B cell (primary cell): ENCODE measurements around the gene MED25. TPM values are rescaled to one million over a fixed set of nuclear protein-coding genes. Genes with fewer than 3 reads are reported as not detected.

Experiments
- ATAC-seq: fragments of 200-7000 bp; cut with Tn5 transposase; one replicate; pipeline ENCODE4 v1.10.0; 2021; ENCODE audit warnings: low read depth, mild to moderate bottlenecking, moderate number of reproducible peaks, moderate library complexity
- CTCF ChIA-PET: fragments of 350-600 bp; sonication (Branson Sonifier 250); formaldehyde crosslinking; loops from one replicate; lab custom pipeline; 2021; ENCODE audit warnings: antibody characterized with exemption, inconsistent platforms; lab: Charles Lee
- POLR2A ChIA-PET: fragments of 350-600 bp; sonication (Branson Sonifier 250); formaldehyde crosslinking; loops from one replicate; lab custom pipeline; 2021; ENCODE audit warnings: antibody characterized with exemption; lab: Charles Lee
- DNase-seq: peaks from one replicate; pipeline ENCODE4 v3.0.0; 2013
- H2AFZ ChIP-seq: 2 replicates; pipeline ENCODE4 v1.6.1; 2012; ENCODE audit warnings: mild to moderate bottlenecking, low read depth, low read length; ENCODE audit not compliant: insufficient read depth, poor library complexity, severe bottlenecking
- H3K27ac ChIP-seq, 2 donors: 1 replicate in 1 of 2; 2 replicates in 1 of 2; pipeline ENCODE4 v1.5.1; 2012 to 2013; ENCODE audit warnings: low read length in 2 of 2, mild to moderate bottlenecking in 2 of 2, moderate library complexity in 1 of 2
- H3K27me3 ChIP-seq, 4 experiments: fragments of 200-600 bp in 1 of 4; sonication (generic) in 1 of 4; replicated peaks in 1 of 4; 1 replicate in 2 of 4; 2 replicates in 2 of 4; pipeline versions ENCODE4 v1.6.1 to v1.7.0; 2013 to 2016; ENCODE audit warnings: low read length in 3 of 4, mild to moderate bottlenecking in 2 of 4, mixed read lengths in 1 of 4, moderate library complexity in 1 of 4; ENCODE audit not compliant: insufficient read depth in 4 of 4, control insufficient read depth in 3 of 4; ENCODE audit errors: control extremely low read depth in 1 of 4
- H3K36me3 ChIP-seq, 2 experiments: replicated peaks in 1 of 2; 1 replicate in 1 of 2; 2 replicates in 1 of 2; pipeline versions ENCODE4 v1.6.1 to v1.7.1; 2013; ENCODE audit warnings: low read length in 1 of 2; ENCODE audit not compliant: insufficient read depth in 2 of 2, control insufficient read depth in 1 of 2; ENCODE audit errors: control extremely low read depth in 1 of 2, extremely low read depth in 1 of 2
- H3K4me1 ChIP-seq, 2 donors: fragments of 200-600 bp in 1 of 2; sonication (generic) in 1 of 2; 1 replicate in 1 of 2; 2 replicates in 1 of 2; pipeline versions ENCODE4 v1.5.1 to v1.6.1; 2013 to 2017; ENCODE audit warnings: low read length in 2 of 2; ENCODE audit not compliant: control insufficient read depth in 2 of 2, insufficient read depth in 2 of 2
- H3K4me2 ChIP-seq: replicated peaks from 2 replicates; pipeline ENCODE3; 2012; ENCODE audit warnings: mild to moderate bottlenecking, low read depth, low read length; ENCODE audit not compliant: poor library complexity, severe bottlenecking
- H3K4me3 ChIP-seq, 5 experiments: fragments of 200-600 bp in 1 of 5; sonication (generic) in 1 of 5; 1 replicate in 3 of 5; 2 replicates in 2 of 5; pipeline versions ENCODE4 v1.5.1 to v1.7.0; 2011 to 2016; ENCODE audit warnings: low read length in 4 of 5, mild to moderate bottlenecking in 4 of 5, low read depth in 2 of 5, control low read depth in 1 of 5, moderate library complexity in 1 of 5; ENCODE audit not compliant: insufficient read depth in 1 of 5; ENCODE audit errors: control extremely low read depth in 1 of 5, extremely low read depth in 1 of 5
- H3K79me2 ChIP-seq: fragments of 200-600 bp; sonication (generic); one replicate; pipeline ENCODE4 v1.6.0; 2016; ENCODE audit warnings: low read length; ENCODE audit not compliant: control insufficient read depth, insufficient read depth
- H3K9ac ChIP-seq: fragments of 200-600 bp; sonication (generic); 2 replicates; pipeline ENCODE4 v1.6.1; 2017; ENCODE audit warnings: mild to moderate bottlenecking, low read length, moderate library complexity
- H3K9me3 ChIP-seq, 3 donors: one replicate each; pipeline versions ENCODE4 v1.6.1 to v1.7.1; 2013; ENCODE audit warnings: low read length in 2 of 3; ENCODE audit not compliant: control insufficient read depth in 2 of 3, insufficient read depth in 1 of 3; ENCODE audit errors: control extremely low read depth in 1 of 3
- H4K20me1 ChIP-seq: 2 replicates; pipeline ENCODE4 v1.6.0; 2012; ENCODE audit warnings: mild to moderate bottlenecking, low read length; ENCODE audit not compliant: insufficient read depth, control insufficient read depth, poor library complexity, severe bottlenecking
- H3K27ac Mint-ChIP-seq: one replicate; pipeline ENCODE4 v1.8.0; 2021; ENCODE audit warnings: mixed read lengths
- H3K27me3 Mint-ChIP-seq: one replicate; pipeline ENCODE4 v1.8.0; 2021; ENCODE audit warnings: mixed read lengths
- H3K4me1 Mint-ChIP-seq: one replicate; pipeline ENCODE4 v1.8.0; 2021; ENCODE audit warnings: mixed read lengths
- H3K4me3 Mint-ChIP-seq: one replicate; pipeline ENCODE4 v1.8.0; 2021; ENCODE audit warnings: mixed read lengths
- H3K9me3 Mint-ChIP-seq: one replicate; pipeline ENCODE4 v1.8.0; 2022; ENCODE audit warnings: mixed read lengths; ENCODE audit not compliant: insufficient read depth
- CTCF ChIP-seq: fragments of 200-600 bp; IDR thresholded peaks from one replicate; pipeline ENCODE4 v1.8.0; 2022; ENCODE audit warnings: antibody characterized with exemption, mild to moderate bottlenecking
- EZH2 ChIP-seq: IDR thresholded peaks from 2 replicates; pipeline ENCODE4 v1.6.1; 2012; ENCODE audit warnings: borderline replicate concordance, low read depth, mild to moderate bottlenecking, moderate library complexity, low read length; ENCODE audit not compliant: insufficient read depth, poor library complexity, severe bottlenecking
- WGBS: methylation state at CpG from one replicate; pipeline ENCODE4 v1.1.5; 2013; ENCODE audit warnings: missing lambda C conversion rate; ENCODE audit not compliant: insufficient coverage; 5-methylcytosine and 5-hydroxymethylcytosine counted together
- intact Hi-C: fragments of 100-400 bp; cut with micrococcal nuclease; formaldehyde crosslinking; loops from one replicate; pipeline ENCODE4 v1.10.0; 2022
- polyA plus RNA-seq: library from polyadenylated mRNA; depleted of rRNA; stranded (reverse); fragments of >200 nt; gene quantifications from 2 replicates; pipeline ENCODE4 v1.2.3, GENCODE V29; 2012
- total RNA-seq, 2 donors: library from RNA; stranded (reverse); fragments of 120-200 nt in 1 of 2; gene quantifications; 1 replicate in 1 of 2; 2 replicates in 1 of 2; pipeline versions ENCODE4 v1.2.3 to v1.2.4, GENCODE V29; 2013 to 2022

Gene MED25
- total and polyA plus RNA-seq, 2 donors (not counting 1 experiment from before 2014, with no cell fraction given): 93.0 to 126 TPM

GRCh38 chr19:49838885-49839588 is 20.9 kb downstream of the MED25 start:
- POLR2A ChIA-PET: no interaction called here
- H3K36me3 ChIP-seq: peaks cover 0 to 55% of the 10 kb centered on the region in 2 experiments
- no peaks in the 10 kb centered on the region for H3K9me3 Mint-ChIP-seq
- H3K27me3 ChIP-seq: no peaks in the 10 kb centered on the region
- intact Hi-C loops: no loop called here
- TF ChIP-seq CTCF: no peak
- no peak for TF ChIP-seq EZH2
- CTCF ChIA-PET: no interaction called here
- no peaks in the 10 kb centered on the region for H4K20me1 ChIP-seq
- peak overlapping the region; percentile 6 for H3K27ac Mint-ChIP-seq
- H3K4me3 Mint-ChIP-seq: no peak overlapping the region
- H3K27me3 Mint-ChIP-seq: no peaks in the 10 kb centered on the region
- 97% methylated on average over 16 of the region's 18 CpGs for WGBS
- no peak overlapping the region for H3K4me2 ChIP-seq
- no peak overlapping the region for H3K27ac ChIP-seq
- no peaks in the 10 kb centered on the region for H3K79me2 ChIP-seq
- no peak overlapping the region for H3K4me3 ChIP-seq
- peaks cover 19% of the 10 kb centered on the region for H3K4me1 Mint-ChIP-seq
- no peak for ATAC-seq
- no peak overlapping the region for H2AFZ ChIP-seq
- H3K9me3 ChIP-seq: no peaks in the 10 kb centered on the region
- DNase-seq: no peak
- peaks cover 16 to 24% of the 10 kb centered on the region in 2 donors for H3K4me1 ChIP-seq
- H3K9ac ChIP-seq: no peak overlapping the region

- intact Hi-C loops: no loop called here
- Mint-ChIP-seq H3K27ac (no peak overlapping the region), H3K9me3 (no peaks in the 10 kb centered on the region), H3K27me3 (no peaks in the 10 kb centered on the region), H3K4me1 (peaks cover 26% of the 10 kb centered on the region), H3K4me3 (no peak overlapping the region)
- H3K27me3 ChIP-seq: no peaks in the 10 kb centered on the region
- H3K36me3 ChIP-seq: peaks cover 0 to 50% of the 10 kb centered on the region in 2 experiments
- ChIA-PET CTCF (no interaction called here), POLR2A (no interaction called here)
- no peak overlapping the region for H2AFZ ChIP-seq
- H4K20me1 ChIP-seq: no peaks in the 10 kb centered on the region
- no peaks in the 10 kb centered on the region for H3K9me3 ChIP-seq
- no peak for ATAC-seq
- DNase-seq: no peak
- peaks cover 23 to 30% of the 10 kb centered on the region in 2 donors for H3K4me1 ChIP-seq
- H3K4me2 ChIP-seq: no peak overlapping the region
- over 99% methylated on average over 11 of the region's 11 CpGs for WGBS
- no peak overlapping the region for H3K27ac ChIP-seq
- no peak for TF ChIP-seq EZH2
- TF ChIP-seq CTCF: no peak
- H3K9ac ChIP-seq: no peak overlapping the region
- H3K4me3 ChIP-seq: no peak overlapping the region
- H3K79me2 ChIP-seq: no peaks in the 10 kb centered on the region
Measured at GRCh38 chr19:49839713-49840112, 21.6 kb downstream of the MED25 start.
